C4-2B (cell line): Measurements from ENCODE around the gene KTN1.

ENCODE experiments used
- ZFX ChIP-seq: fragments of 450-650 bp; IDR thresholded peaks from 2 replicates; pipeline ENCODE4 v1.6.1; 2017
- TF ChIP-seq, protein P1 (sequence below): fragments of 450-650 bp; conservative IDR thresholded peaks from 2 replicates; pipeline ENCODE4 v1.5.1; 2017; ENCODE audit warnings: mild to moderate bottlenecking

DNA sequence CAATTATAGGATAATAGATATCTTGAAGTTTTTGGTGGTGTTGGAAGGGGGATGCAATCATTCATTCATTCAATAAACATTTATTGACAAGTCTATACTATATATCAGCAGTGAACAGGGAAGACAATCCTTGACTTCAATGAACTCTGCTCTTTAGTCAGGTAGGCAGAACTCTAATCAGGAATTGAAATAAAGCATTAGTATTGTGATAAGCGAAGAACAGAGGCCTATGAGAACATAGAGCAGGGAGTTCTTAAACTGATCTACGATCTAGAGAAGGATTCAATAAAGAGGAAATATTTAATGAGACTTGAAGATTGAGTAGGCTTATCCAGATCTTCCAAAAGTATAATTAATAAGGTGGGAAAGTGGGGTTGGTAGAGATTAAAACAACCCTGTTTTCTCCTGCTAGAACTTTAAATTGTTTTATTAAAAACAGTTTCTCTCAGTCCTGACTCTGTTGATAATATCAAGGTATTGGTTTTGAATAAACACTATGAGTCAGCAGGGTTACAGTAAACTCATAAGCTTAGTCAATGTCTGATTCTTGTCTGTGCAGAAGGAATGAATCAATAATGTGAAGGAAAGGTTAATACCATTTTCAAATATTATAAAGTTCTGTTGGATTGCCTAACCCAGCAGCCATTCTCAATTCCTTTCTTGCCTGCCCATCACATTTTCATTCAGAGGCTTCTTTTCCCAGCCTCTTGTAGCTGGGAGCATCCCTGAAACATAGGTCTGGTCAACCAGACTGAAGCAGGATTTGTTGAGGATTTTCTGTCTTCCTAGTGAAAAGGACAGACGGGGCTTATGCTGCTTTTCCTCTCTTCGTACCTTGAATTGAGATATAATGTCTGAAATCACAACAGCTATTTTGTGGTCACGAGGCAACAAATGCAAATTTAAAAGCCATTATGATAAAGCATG, 38.9 kb upstream of the KTN1 start:
- TF ChIP-seq, protein P1, sequence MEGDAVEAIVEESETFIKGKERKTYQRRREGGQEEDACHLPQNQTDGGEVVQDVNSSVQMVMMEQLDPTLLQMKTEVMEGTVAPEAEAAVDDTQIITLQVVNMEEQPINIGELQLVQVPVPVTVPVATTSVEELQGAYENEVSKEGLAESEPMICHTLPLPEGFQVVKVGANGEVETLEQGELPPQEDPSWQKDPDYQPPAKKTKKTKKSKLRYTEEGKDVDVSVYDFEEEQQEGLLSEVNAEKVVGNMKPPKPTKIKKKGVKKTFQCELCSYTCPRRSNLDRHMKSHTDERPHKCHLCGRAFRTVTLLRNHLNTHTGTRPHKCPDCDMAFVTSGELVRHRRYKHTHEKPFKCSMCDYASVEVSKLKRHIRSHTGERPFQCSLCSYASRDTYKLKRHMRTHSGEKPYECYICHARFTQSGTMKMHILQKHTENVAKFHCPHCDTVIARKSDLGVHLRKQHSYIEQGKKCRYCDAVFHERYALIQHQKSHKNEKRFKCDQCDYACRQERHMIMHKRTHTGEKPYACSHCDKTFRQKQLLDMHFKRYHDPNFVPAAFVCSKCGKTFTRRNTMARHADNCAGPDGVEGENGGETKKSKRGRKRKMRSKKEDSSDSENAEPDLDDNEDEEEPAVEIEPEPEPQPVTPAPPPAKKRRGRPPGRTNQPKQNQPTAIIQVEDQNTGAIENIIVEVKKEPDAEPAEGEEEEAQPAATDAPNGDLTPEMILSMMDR: no peak
- no peak for TF ChIP-seq ZFX
